Ishikawa (cell line): Measurements from ENCODE around the gene PKN2.

Experiments used
- EGR1 ChIP-seq: IDR thresholded peaks from 2 replicates; pipeline ENCODE4 v1.6.1; 2012
- EP300 ChIP-seq: IDR thresholded peaks from 2 replicates; pipeline ENCODE4 v1.6.1; 2012; ENCODE audit warnings: borderline replicate concordance
- RAD21 ChIP-seq: IDR thresholded peaks from 2 replicates; pipeline ENCODE4 v1.6.1; 2012; ENCODE audit warnings: low read depth
- TCF12 ChIP-seq: IDR thresholded peaks from 2 replicates; pipeline ENCODE4 v1.6.1; 2012; ENCODE audit warnings: low read depth
- TF ChIP-seq, protein P1 (sequence below): IDR thresholded peaks from 2 replicates; pipeline ENCODE4 v1.6.1; 2012; ENCODE audit warnings: low read depth, mild to moderate bottlenecking
- TF ChIP-seq, protein P2 (sequence below): IDR thresholded peaks from 2 replicates; pipeline ENCODE4 v1.6.1; 2012

DNA sequence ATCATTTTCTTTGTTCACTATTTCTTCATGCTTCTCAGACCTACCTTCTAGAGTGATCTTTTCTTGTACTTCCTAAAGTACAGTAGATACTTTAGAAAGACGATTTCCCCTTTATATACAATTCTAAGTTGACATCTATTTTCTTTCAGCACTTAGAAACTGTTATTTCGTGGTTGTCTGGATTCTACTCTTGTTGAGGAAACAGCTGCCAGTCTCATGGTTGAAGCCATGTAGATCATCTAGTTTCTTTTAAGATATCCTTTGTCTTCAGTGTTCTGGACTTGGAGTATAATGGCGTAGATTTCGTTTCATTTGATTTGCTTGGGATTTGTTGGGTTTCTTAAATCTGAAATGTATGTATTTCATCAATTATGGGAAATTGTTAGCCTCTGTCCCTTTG is 67.6 kb downstream of the PKN2 start:
- TF ChIP-seq, protein P1, sequence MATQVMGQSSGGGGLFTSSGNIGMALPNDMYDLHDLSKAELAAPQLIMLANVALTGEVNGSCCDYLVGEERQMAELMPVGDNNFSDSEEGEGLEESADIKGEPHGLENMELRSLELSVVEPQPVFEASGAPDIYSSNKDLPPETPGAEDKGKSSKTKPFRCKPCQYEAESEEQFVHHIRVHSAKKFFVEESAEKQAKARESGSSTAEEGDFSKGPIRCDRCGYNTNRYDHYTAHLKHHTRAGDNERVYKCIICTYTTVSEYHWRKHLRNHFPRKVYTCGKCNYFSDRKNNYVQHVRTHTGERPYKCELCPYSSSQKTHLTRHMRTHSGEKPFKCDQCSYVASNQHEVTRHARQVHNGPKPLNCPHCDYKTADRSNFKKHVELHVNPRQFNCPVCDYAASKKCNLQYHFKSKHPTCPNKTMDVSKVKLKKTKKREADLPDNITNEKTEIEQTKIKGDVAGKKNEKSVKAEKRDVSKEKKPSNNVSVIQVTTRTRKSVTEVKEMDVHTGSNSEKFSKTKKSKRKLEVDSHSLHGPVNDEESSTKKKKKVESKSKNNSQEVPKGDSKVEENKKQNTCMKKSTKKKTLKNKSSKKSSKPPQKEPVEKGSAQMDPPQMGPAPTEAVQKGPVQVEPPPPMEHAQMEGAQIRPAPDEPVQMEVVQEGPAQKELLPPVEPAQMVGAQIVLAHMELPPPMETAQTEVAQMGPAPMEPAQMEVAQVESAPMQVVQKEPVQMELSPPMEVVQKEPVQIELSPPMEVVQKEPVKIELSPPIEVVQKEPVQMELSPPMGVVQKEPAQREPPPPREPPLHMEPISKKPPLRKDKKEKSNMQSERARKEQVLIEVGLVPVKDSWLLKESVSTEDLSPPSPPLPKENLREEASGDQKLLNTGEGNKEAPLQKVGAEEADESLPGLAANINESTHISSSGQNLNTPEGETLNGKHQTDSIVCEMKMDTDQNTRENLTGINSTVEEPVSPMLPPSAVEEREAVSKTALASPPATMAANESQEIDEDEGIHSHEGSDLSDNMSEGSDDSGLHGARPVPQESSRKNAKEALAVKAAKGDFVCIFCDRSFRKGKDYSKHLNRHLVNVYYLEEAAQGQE = no peak
- TF ChIP-seq RAD21 (no peak), EGR1 (no peak), TCF12 (no peak), EP300 (no peak)
- TF ChIP-seq, protein P2, sequence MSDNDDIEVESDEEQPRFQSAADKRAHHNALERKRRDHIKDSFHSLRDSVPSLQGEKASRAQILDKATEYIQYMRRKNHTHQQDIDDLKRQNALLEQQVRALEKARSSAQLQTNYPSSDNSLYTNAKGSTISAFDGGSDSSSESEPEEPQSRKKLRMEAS = no peak
